ENCODE data around the gene FKBP1A. TPM values are rescaled to one million over a fixed set of nuclear protein-coding genes. Genes with fewer than 3 reads are reported as not detected.

Gene FKBP1A
- total and polyA plus RNA-seq, 9 of the 15 experiments (the other 6 are each of a cell fraction or from before 2014, with no cell fraction given), result 48.8 to 502 (median 89.6) TPM

DNA sequence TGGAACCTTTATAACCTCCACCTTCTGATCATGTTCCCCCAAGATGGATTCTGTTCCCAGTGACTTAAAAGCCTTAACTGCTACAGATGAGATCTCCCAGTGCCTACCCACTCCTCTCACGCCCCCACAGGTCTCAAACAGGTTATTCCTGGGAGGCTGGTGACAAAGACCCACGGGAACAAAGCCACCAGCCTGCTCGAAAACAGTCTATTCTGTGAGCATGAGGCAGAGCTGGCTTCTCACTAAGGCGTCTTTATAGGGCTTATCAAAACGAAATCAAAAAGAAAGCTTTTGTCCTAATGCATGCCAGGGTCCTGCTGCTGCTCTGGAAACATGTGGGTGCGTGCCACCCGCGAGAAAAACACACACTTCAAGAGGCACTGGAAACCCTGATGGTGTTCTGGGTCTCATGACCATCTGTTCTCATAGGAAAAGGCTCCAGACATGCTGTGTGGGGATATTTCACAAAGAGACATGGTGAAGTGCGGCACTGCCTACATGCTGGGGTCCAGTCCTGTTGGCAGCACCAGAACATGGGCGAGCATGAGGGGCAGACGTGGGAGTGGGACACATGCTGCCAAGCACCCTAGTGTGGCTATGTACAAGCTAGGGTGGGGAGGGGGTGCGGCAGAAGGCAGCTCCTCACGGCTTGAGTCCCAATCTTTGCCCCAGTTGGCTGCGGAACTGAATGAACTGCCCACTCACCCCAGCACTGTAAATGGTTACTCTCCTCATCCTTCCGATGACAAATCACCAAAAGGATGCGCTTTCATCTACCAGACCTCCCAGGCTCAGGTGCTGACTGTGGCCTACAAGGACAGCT is 2.1 kb downstream of the FKBP1A start:
- Histone ChIP-seq H3K4me1 (replicated peaks in 1 of 2; ENCODE audit: control insufficient read depth in 2 of 2, insufficient read depth in 2 of 2, low read length in 2 of 2) (peaks cover 14 to 23% of the 10 kb centered on the region in 2 experiments; a peak in 4 of 5 replicates), H3K27ac (ENCODE audit: extremely low read depth, low read depth, low read length) (no peak overlapping the region), H3K9me3 (replicated peaks; ENCODE audit: control insufficient read depth, insufficient read depth, low read depth, low read length) (no peaks in the 10 kb centered on the region; the same call in 1 of the 2 replicates), H4K20me1 (replicated peaks; ENCODE audit: control insufficient read depth, insufficient read depth, low read length) (peaks cover 29% of the 10 kb centered on the region), H3K4me3 (peak overlapping the region; percentile 93; the same call in 1 of the 2 replicates), H3K4me2 (ENCODE audit: insufficient read depth, low read length) (peak overlapping the region; percentile 90), H3K79me2 (ENCODE audit: control insufficient read depth, insufficient read depth, low read length) (peaks cover 75% of the 10 kb centered on the region), H3K9ac (ENCODE audit: insufficient read depth in 1 of 2, low read depth in 2 of 2, low read length in 2 of 2) (peak overlapping the region; percentile 53 to 79; a peak in 3 of 4 replicates), H3K36me3 (ENCODE audit: control insufficient read depth, insufficient read depth, low read length) (peaks cover 41% of the 10 kb centered on the region; the same call in 2 of the 3 replicates), H2AFZ (ENCODE audit: low read depth, low read length) (no peak overlapping the region), H3K27me3 (ENCODE audit: control insufficient read depth in 2 of 2, insufficient read depth in 2 of 2, low read length in 2 of 2) (no peaks in the 10 kb centered on the region), H3K9me1 (ENCODE audit: control insufficient read depth, insufficient read depth, low read length) (peaks cover 4% of the 10 kb centered on the region)
- ATAC-seq, result no peak
- in situ Hi-C loops (cut with MboI), result no loop called here
- POLR2A ChIA-PET, result interaction anchor here (0.6 to 1.6 kb wide), 9 partner anchors 9 to 387 kb away, joined by 3 to 10 read pairs (median 4); no protein-coding TSS in a partner anchor
- TSS peak; percentile 42 for BruUV-seq (replicated peaks)
- CTCF ChIA-PET (ENCODE audit: low intra/inter-chr PET ratio), result no interaction called here
- FAIRE-seq, result peak; percentile 6
- TF ChIP-seq ZEB2 (IDR thresholded peaks at IDR 0.05) (no peak), KAT7 (CRISPR knock-in tag; IDR thresholded peaks at IDR 0.05; ENCODE audit: borderline replicate concordance) (no peak), RBFOX2 (IDR thresholded peaks at IDR 0.05; ENCODE audit: low read depth, low read length) (0 out of 2 replicates have a peak, but pooled peaks have one; percentile 49), ZNF668 (CRISPR knock-in tag; IDR thresholded peaks at IDR 0.05) (no peak), JUND (IDR thresholded peaks at IDR 0.05; ENCODE audit: borderline replicate concordance, low read depth, low read length) (no peak), JUND (tag; IDR thresholded peaks at IDR 0.05; ENCODE audit: borderline replicate concordance, low read depth, low read length) (no peak), EGR1 (conservative IDR thresholded peaks at IDR 0.05) (peak; percentile 34; the same call in 1 of the 2 replicates), HNRNPL (IDR thresholded peaks at IDR 0.05; ENCODE audit: low read depth, low read length) (no peak)
- intact Hi-C loops (cut with micrococcal nuclease), result loop anchor here (5.0 to 10.0 kb wide), 2 partner anchors 63 to 176 kb away; partner anchors contain the start of gene SDCBP2
- 73% methylated on average over 9 of the region's 16 CpGs for WGBS (ENCODE audit: insufficient coverage, low coverage, missing lambda C conversion rate)
- no peak for DNase-seq (ENCODE audit: extremely low read depth in 1 of 4, low spot score in 3 of 4)

All from K562 (cell line).